ENCODE results near the gene SELENOF.
A peak's percentile ranks its signal among the peaks of the same experiment; 100 is the strongest.
"Not testable (repeated sequence)": the region's sequence is repeated elsewhere in the genome, so short reads cannot be mapped to it uniquely, and the experiment has no call there.

SELENOF gene

GRCh38 chr1:86854352-86854751 is 59.6 kb downstream of the SELENOF start:
- no peak for DNase-seq

GRCh38 chr1:86852782-86853408 is 61.0 kb downstream of the SELENOF start:
- DNase-seq = no peak

GRCh38 chr1:86852289-86852688 is 61.6 kb downstream of the SELENOF start:
- DNase-seq = no peak

- DNase-seq = peak; percentile 41
Measured at GRCh38 chr1:86849756-86850155, 64.2 kb downstream of the SELENOF start.

GRCh38 chr1:86848654-86849053 is 65.3 kb downstream of the SELENOF start:
- no peak for DNase-seq

GRCh38 chr1:86846164-86846647 is 67.7 kb downstream of the SELENOF start:
- no peak for DNase-seq

- no peak for DNase-seq
Measured at GRCh38 chr1:86845514-86845913, 68.4 kb downstream of the SELENOF start.

- no peak for DNase-seq
Measured at GRCh38 chr1:86841116-86841515, 72.8 kb downstream of the SELENOF start.

GRCh38 chr1:86833461-86834215 is 80.3 kb downstream of the SELENOF start:
- DNase-seq = peak; percentile 25

- DNase-seq = no peak
Measured at GRCh38 chr1:86832433-86832832, 81.5 kb downstream of the SELENOF start.

- DNase-seq = no peak
Measured at GRCh38 chr1:86829321-86829720, 84.6 kb downstream of the SELENOF start.

- no peak for DNase-seq
Measured at GRCh38 chr1:86828024-86828423, 85.9 kb downstream of the SELENOF start.

- no peak for DNase-seq
Measured at GRCh38 chr1:86826856-86827255, 87.1 kb downstream of the SELENOF start.

GRCh38 chr1:86825319-86825718 is 88.6 kb downstream of the SELENOF start:
- no peak for DNase-seq

GRCh38 chr1:86823821-86824500 is 90.0 kb downstream of the SELENOF start:
- DNase-seq = no peak

GRCh38 chr1:86823386-86823785 is 90.5 kb downstream of the SELENOF start:
- no peak for DNase-seq

- DNase-seq = no peak
Measured at GRCh38 chr1:86822459-86822858, 91.5 kb downstream of the SELENOF start.

GRCh38 chr1:86821956-86822355 is 92.0 kb downstream of the SELENOF start:
- no peak for DNase-seq

- DNase-seq = not testable (repeated sequence)
Measured at GRCh38 chr1:86819970-86820369, 94.0 kb downstream of the SELENOF start.

- DNase-seq = not testable (repeated sequence)
Measured at GRCh38 chr1:86817246-86817826, 96.6 kb downstream of the SELENOF start.

- DNase-seq = not testable (repeated sequence)
Measured at GRCh38 chr1:86814118-86814517, 99.8 kb downstream of the SELENOF start.

Measured in NCI-H524 treated with DMSO at 0.1 percent for 48 hours (cell line).